Astrocyte (in vitro differentiated cells and primary cell): ENCODE results near the gene LRP1B. TPM values are rescaled to one million over a fixed set of nuclear protein-coding genes. Genes with fewer than 3 reads are reported as not detected.
A peak's percentile ranks its signal among the peaks of the same experiment; 100 is the strongest.

Source experiments
- DNase-seq: peaks from one replicate; pipeline ENCODE4 v3.0.0-alpha.2; 2010; ENCODE audit warnings: low read depth
- FAIRE-seq: peaks from 2 replicates; lab custom pipeline; 2011; peaks lifted over from hg19 to GRCh38; lab: Jason Lieb, UNC
- H2AFZ ChIP-seq: 2 replicates; pipeline ENCODE4 v1.6.0; 2012; ENCODE audit warnings: low read depth, low read length, inconsistent platforms
- H3K27ac ChIP-seq: 2 replicates; pipeline ENCODE4 v1.5.1; 2011; ENCODE audit warnings: low read depth, low read length, inconsistent platforms
- H3K27me3 ChIP-seq: 2 replicates; pipeline ENCODE4 v1.6.0; 2011; ENCODE audit warnings: low read length, inconsistent platforms; ENCODE audit not compliant: insufficient read depth
- H3K36me3 ChIP-seq: 2 replicates; pipeline ENCODE4 v1.5.1; 2011; ENCODE audit warnings: low read length, inconsistent platforms; ENCODE audit not compliant: insufficient read depth
- H3K4me1 ChIP-seq: 2 replicates; pipeline ENCODE4 v1.5.1; 2011; ENCODE audit warnings: low read length, inconsistent platforms; ENCODE audit not compliant: insufficient read depth
- H3K4me2 ChIP-seq: 2 replicates; pipeline ENCODE4 v1.6.0; 2012; ENCODE audit warnings: low read length, inconsistent platforms
- H3K4me3 ChIP-seq: 2 replicates; pipeline ENCODE4 v1.5.1; 2011; ENCODE audit warnings: low read depth, mild to moderate bottlenecking, low read length, inconsistent platforms; ENCODE audit not compliant: insufficient read depth
- H3K79me2 ChIP-seq: 2 replicates; pipeline ENCODE4 v1.6.0; 2012; ENCODE audit warnings: mild to moderate bottlenecking, low read length, inconsistent platforms; ENCODE audit not compliant: insufficient read depth
- H3K9ac ChIP-seq: 2 replicates; pipeline ENCODE4 v1.6.0; 2012; ENCODE audit warnings: mild to moderate bottlenecking, low read length, inconsistent platforms
- H3K9me3 ChIP-seq: 2 replicates; pipeline ENCODE4 v1.5.1; 2012; ENCODE audit warnings: low read depth, mild to moderate bottlenecking, low read length, inconsistent platforms; ENCODE audit not compliant: insufficient read depth
- H4K20me1 ChIP-seq: 2 replicates; pipeline ENCODE4 v1.6.0; 2012; ENCODE audit warnings: low read length, inconsistent platforms; ENCODE audit not compliant: insufficient read depth
- H3K27ac Mint-ChIP-seq: one replicate; pipeline ENCODE4 v1.8.0; 2021; ENCODE audit warnings: mild to moderate bottlenecking, mixed read lengths; ENCODE audit not compliant: unreplicated experiment
- H3K27me3 Mint-ChIP-seq: one replicate; pipeline ENCODE4 v1.8.0; 2021; ENCODE audit warnings: low read depth, mixed read lengths; ENCODE audit not compliant: unreplicated experiment
- H3K36me3 Mint-ChIP-seq: one replicate; pipeline ENCODE4 v1.8.0; 2021; ENCODE audit warnings: low read depth, mixed read lengths; ENCODE audit not compliant: unreplicated experiment
- H3K4me1 Mint-ChIP-seq: one replicate; pipeline ENCODE4 v1.8.0; 2021; ENCODE audit warnings: low read depth, mixed read lengths; ENCODE audit not compliant: unreplicated experiment
- H3K4me3 Mint-ChIP-seq: one replicate; pipeline ENCODE4 v1.8.0; 2021; ENCODE audit warnings: mild to moderate bottlenecking, moderate library complexity, mixed read lengths; ENCODE audit not compliant: unreplicated experiment
- H3K9me3 Mint-ChIP-seq: one replicate; pipeline ENCODE4 v1.8.0; 2021; ENCODE audit warnings: mild to moderate bottlenecking, mixed read lengths; ENCODE audit not compliant: unreplicated experiment
- CTCF ChIP-seq: IDR thresholded peaks from 2 replicates; pipeline ENCODE4 v1.5.1; 2011; ENCODE audit warnings: low read depth, mild to moderate bottlenecking, inconsistent platforms, low read length, moderate library complexity; ENCODE audit not compliant: insufficient read depth
- EZH2 ChIP-seq: IDR thresholded peaks from 2 replicates; pipeline ENCODE4 v1.6.1; 2012; ENCODE audit warnings: mild to moderate bottlenecking, low read length, inconsistent platforms; ENCODE audit not compliant: insufficient read depth
- total RNA-seq: library from RNA; stranded (reverse); gene quantifications from 2 replicates; pipeline ENCODE4 v1.2.1, GENCODE V29; 2021

LRP1B gene
- total RNA-seq, 1 donor from 2014 or later: 1.5 TPM

DNA sequence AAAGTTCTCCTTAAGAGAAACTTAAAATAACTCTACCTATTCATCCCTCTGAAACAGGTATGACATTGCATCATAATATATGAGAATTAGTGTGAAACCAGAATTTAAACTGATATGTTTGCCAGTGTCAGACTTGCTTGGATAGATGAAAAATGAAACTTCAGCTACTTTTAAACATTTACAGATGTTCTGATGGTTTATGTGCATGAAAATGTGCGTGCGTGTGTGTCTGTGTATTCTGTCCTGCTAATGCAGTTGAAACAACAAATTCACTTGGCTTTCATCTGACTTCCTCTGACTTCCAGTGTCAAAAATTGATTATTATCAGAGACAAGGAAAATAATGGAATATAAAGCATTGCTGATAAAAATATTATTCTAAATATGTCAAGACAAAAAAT is 719.4 kb downstream of the LRP1B start:
- H3K79me2 ChIP-seq: no peaks in the 10 kb centered on the region
- H3K4me3 Mint-ChIP-seq: no peak overlapping the region
- DNase-seq: no peak
- H3K4me3 ChIP-seq: no peak overlapping the region
- no peaks in the 10 kb centered on the region for H4K20me1 ChIP-seq
- H2AFZ ChIP-seq: no peak overlapping the region
- no peaks in the 10 kb centered on the region for H3K27me3 Mint-ChIP-seq
- no peak for FAIRE-seq
- H3K9ac ChIP-seq: no peak overlapping the region
- H3K4me2 ChIP-seq: no peak overlapping the region
- no peaks in the 10 kb centered on the region for H3K27me3 ChIP-seq
- no peaks in the 10 kb centered on the region for H3K4me1 ChIP-seq
- peaks cover 3% of the 10 kb centered on the region for H3K9me3 Mint-ChIP-seq
- no peaks in the 10 kb centered on the region for H3K36me3 Mint-ChIP-seq
- H3K36me3 ChIP-seq: no peaks in the 10 kb centered on the region
- no peaks in the 10 kb centered on the region for H3K9me3 ChIP-seq
- H3K4me1 Mint-ChIP-seq: peaks cover 5% of the 10 kb centered on the region
- H3K27ac ChIP-seq: no peak overlapping the region
- no peak for TF ChIP-seq CTCF
- TF ChIP-seq EZH2: no peak
- H3K27ac Mint-ChIP-seq: no peak overlapping the region

DNA sequence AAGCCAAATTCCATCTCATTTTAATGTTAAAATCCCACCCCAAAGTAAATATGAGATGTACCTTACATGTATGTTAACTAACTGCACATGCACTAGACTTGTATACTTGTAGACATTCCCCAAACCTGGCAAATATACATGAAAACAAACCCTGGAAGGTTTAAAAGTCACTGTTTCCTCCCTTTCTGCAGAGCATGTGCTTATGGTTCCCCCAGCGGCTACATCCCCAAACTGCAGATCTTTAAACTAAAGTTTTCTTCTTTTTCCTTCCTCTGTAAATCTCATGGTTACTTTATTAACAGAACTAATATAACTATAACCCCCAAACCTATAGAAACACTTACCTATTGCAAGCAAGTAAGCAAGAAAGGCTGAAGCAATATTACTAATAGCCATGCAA is 731.5 kb downstream of the LRP1B start:
- Mint-ChIP-seq H3K36me3 (no peaks in the 10 kb centered on the region), H3K4me1 (no peaks in the 10 kb centered on the region), H3K27ac (no peak overlapping the region), H3K4me3 (no peak overlapping the region), H3K9me3 (no peaks in the 10 kb centered on the region), H3K27me3 (no peaks in the 10 kb centered on the region)
- Histone ChIP-seq H3K79me2 (no peaks in the 10 kb centered on the region), H3K4me2 (no peak overlapping the region), H3K27me3 (no peaks in the 10 kb centered on the region), H3K9me3 (no peaks in the 10 kb centered on the region), H3K4me3 (no peak overlapping the region), H2AFZ (no peak overlapping the region), H3K9ac (no peak overlapping the region), H3K4me1 (no peaks in the 10 kb centered on the region), H3K27ac (no peak overlapping the region), H4K20me1 (no peaks in the 10 kb centered on the region), H3K36me3 (no peaks in the 10 kb centered on the region)
- TF ChIP-seq EZH2 (no peak), CTCF (peak; percentile 60)
- FAIRE-seq: no peak
- no peak for DNase-seq

DNA sequence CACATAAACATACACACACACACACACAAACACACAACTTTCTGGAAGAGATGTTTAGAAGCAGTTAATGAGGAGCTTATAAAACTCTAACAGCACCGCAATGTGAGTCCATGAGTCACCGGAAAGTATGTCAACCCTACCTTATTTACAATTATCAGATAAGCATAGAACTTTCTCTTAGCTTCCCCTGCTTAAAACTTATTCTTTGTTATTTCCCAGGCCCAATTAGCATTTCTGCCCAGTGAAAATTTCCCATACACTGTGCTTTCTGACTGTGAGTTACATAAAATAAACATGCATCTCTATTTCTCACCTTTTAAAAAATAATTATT is 737.6 kb downstream of the LRP1B start:
- H3K36me3 Mint-ChIP-seq: no peaks in the 10 kb centered on the region
- H3K4me2 ChIP-seq: peak overlapping the region; percentile 65
- TF ChIP-seq EZH2: no peak
- TF ChIP-seq CTCF: no peak

More for the DNA sequence above, 737.6 kb downstream of the LRP1B start:
- Histone ChIP-seq H3K4me1 (peaks cover 15% of the 10 kb centered on the region), H3K4me3 (no peak overlapping the region), H3K9ac (peak overlapping the region; percentile 77), H3K27me3 (no peaks in the 10 kb centered on the region), H2AFZ (no peak overlapping the region), H3K79me2 (no peaks in the 10 kb centered on the region), H3K9me3 (no peaks in the 10 kb centered on the region), H4K20me1 (no peaks in the 10 kb centered on the region), H3K27ac (peak overlapping the region; percentile 96), H3K36me3 (no peaks in the 10 kb centered on the region)
- Mint-ChIP-seq H3K27me3 (no peaks in the 10 kb centered on the region), H3K4me3 (no peak overlapping the region), H3K9me3 (no peaks in the 10 kb centered on the region), H3K4me1 (peaks cover 15% of the 10 kb centered on the region), H3K27ac (peak overlapping the region; percentile 91)
- DNase-seq: peak; percentile 80
- FAIRE-seq: peak; percentile 23
